CD4-positive, alpha-beta T cell treated with Interleukin-4 for 1 hour (primary cell): Measurements from ENCODE around the gene CCDC191.

Experiments
- DNase-seq, 2 donors: peaks; one replicate each; pipeline ENCODE4 v3.0.0-alpha.2; 2020 to 2022

CCDC191 gene

GRCh38 chr3:114056130-114057010, at the start of gene CCDC191, which contains the start of gene QTRT2:
Gene CCDC191, minus strand, starts transcription at chr3:114056526. Its CDS starts 60 bp downstream, at chr3:114056466.
Gene QTRT2, plus strand, starts transcription at chr3:114056737. Its CDS starts 8,521 bp downstream, at chr3:114065258.
- DNase-seq: peak; percentile 99

- DNase-seq: no peak
Observed at GRCh38 chr3:114104414-114104813, 48.1 kb upstream of the CCDC191 start.

GRCh38 chr3:114103858-114104257, 47.5 kb upstream of the CCDC191 start:
- DNase-seq: no peak

GRCh38 chr3:114103181-114103580, 46.9 kb upstream of the CCDC191 start:
- DNase-seq: no peak

- DNase-seq: no peak
Observed at GRCh38 chr3:114101101-114101500, 44.8 kb upstream of the CCDC191 start.

- DNase-seq: no peak
Observed at GRCh38 chr3:114095796-114096195, 39.5 kb upstream of the CCDC191 start.

GRCh38 chr3:114093596-114093995, 37.3 kb upstream of the CCDC191 start:
- DNase-seq: no peak

- no peak for DNase-seq
Observed at GRCh38 chr3:114093016-114093380, 36.7 kb upstream of the CCDC191 start.

GRCh38 chr3:114092151-114093015, 36.1 kb upstream of the CCDC191 start:
- no peak for DNase-seq

- no peak for DNase-seq
Observed at GRCh38 chr3:114089675-114090074, 33.3 kb upstream of the CCDC191 start.

GRCh38 chr3:114086356-114086755, 30.0 kb upstream of the CCDC191 start:
- no peak for DNase-seq

GRCh38 chr3:114083112-114083511, 26.8 kb upstream of the CCDC191 start:
- no peak for DNase-seq

- no peak for DNase-seq
Observed at GRCh38 chr3:114081037-114081436, 24.7 kb upstream of the CCDC191 start.

- DNase-seq: no peak
Observed at GRCh38 chr3:114080201-114080600, 23.9 kb upstream of the CCDC191 start.

GRCh38 chr3:114079761-114080160, 23.4 kb upstream of the CCDC191 start:
- no peak for DNase-seq

- DNase-seq: no peak
Observed at GRCh38 chr3:114078126-114078525, 21.8 kb upstream of the CCDC191 start.

GRCh38 chr3:114076711-114077110, 20.4 kb upstream of the CCDC191 start:
- DNase-seq: no peak

GRCh38 chr3:114071786-114072185, 15.5 kb upstream of the CCDC191 start:
- no peak for DNase-seq

- no peak for DNase-seq
Observed at GRCh38 chr3:114068336-114068735, 12.0 kb upstream of the CCDC191 start.

- no peak for DNase-seq
Observed at GRCh38 chr3:114067804-114068203, 11.5 kb upstream of the CCDC191 start.

GRCh38 chr3:114060906-114061655, 4.8 kb upstream of the CCDC191 start:
- no peak for DNase-seq

GRCh38 chr3:114058646-114059045, 2.3 kb upstream of the CCDC191 start:
- no peak for DNase-seq

- DNase-seq: no peak
Observed at GRCh38 chr3:114057011-114057347, 653 bp upstream of the CCDC191 start.
